Upper lobe of right lung (tissue), 1 donor: ENCODE results near the gene AFG3L2. TPM values are rescaled to one million over a fixed set of nuclear protein-coding genes. Genes with fewer than 3 reads are reported as not detected.
A peak's percentile ranks its signal among the peaks of the same experiment; 100 is the strongest.

Experiments
- ATAC-seq: fragments of 200-7000 bp; cut with Tn5 transposase; one replicate; pipeline ENCODE4 v1.9.1; 2020; ENCODE audit warnings: mild to moderate bottlenecking, moderate library complexity
- DNase-seq: peaks from one replicate; pipeline ENCODE4 v3.0.0-alpha.2; 2020
- H3K27ac ChIP-seq: fragments of 200-600 bp; one replicate; pipeline ENCODE4 v1.8.0; 2022
- H3K27me3 ChIP-seq: fragments of 200-600 bp; one replicate; pipeline ENCODE4 v1.8.0; 2022; ENCODE audit warnings: mild to moderate bottlenecking
- H3K36me3 ChIP-seq: fragments of 200-600 bp; one replicate; pipeline ENCODE4 v1.8.0; 2022
- H3K4me1 ChIP-seq: fragments of 200-600 bp; one replicate; pipeline ENCODE4 v1.8.0; 2022
- H3K4me3 ChIP-seq: fragments of 200-600 bp; one replicate; pipeline ENCODE4 v1.8.0; 2022; ENCODE audit warnings: mild to moderate bottlenecking
- H3K9me3 ChIP-seq: fragments of 200-600 bp; one replicate; pipeline ENCODE4 v1.8.0; 2022
- CTCF ChIP-seq: fragments of 200-600 bp; IDR thresholded peaks from one replicate; pipeline ENCODE4 v1.8.0; 2022; ENCODE audit warnings: antibody characterized with exemption
- intact Hi-C: fragments of 100-400 bp; cut with DNase I; formaldehyde crosslinking; loops from one replicate; pipeline ENCODE4 v1.11.0; 2022
- total RNA-seq: library from RNA; stranded (reverse); fragmentation: NEBNext Ultra II Directional; extraction: Animal tissue kit (Norgen Biotek cat#: 25700); gene quantifications from one replicate; pipeline ENCODE4 v1.2.1, GENCODE V29; 2021
- donor health status: DM: no; HTN: yes; CAD: no; lungs with severe emphysema.

Gene AFG3L2
- total RNA-seq, 1 donor from 2014 or later = 35.4 TPM

- H3K36me3 ChIP-seq = no peaks in the 10 kb centered on the region
- H3K27ac ChIP-seq = no peak overlapping the region
- no peaks in the 10 kb centered on the region for H3K27me3 ChIP-seq
- H3K4me3 ChIP-seq = no peak overlapping the region
- TF ChIP-seq CTCF = no peak
- ATAC-seq (no peak), DNase-seq (peak; percentile 46)
- no peaks in the 10 kb centered on the region for H3K4me1 ChIP-seq
- no peaks in the 10 kb centered on the region for H3K9me3 ChIP-seq
- intact Hi-C loops = no loop called here
These were observed 20.2 kb upstream of the AFG3L2 start for GRCh38 chr18:12397254-12397653.

DNA sequence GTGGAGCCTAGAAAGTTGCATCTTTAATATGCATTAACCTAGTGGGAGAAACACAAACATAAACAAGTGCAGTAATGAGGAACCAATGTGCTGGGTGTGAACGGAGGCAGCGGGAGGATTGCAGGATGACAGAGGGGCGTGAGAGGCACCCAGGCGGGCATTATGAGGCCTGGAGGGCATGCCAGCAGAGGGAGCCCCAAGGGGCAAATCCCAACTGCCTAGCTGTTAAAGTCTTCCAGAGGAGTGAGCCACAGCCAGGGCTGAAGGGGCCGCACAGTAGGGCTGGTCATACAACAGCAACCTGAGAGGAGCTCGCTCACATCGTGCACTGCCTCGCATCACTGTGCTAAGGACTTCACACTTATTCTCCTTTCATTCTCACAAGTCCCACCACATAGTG lies 17.4 kb upstream of the AFG3L2 start:
- intact Hi-C loops = loop anchor here (5.0 kb wide), 1 partner anchor 268 kb away; no protein-coding TSS in a partner anchor
- ATAC-seq (peak; percentile 66), DNase-seq (peak; percentile 61)
- Histone ChIP-seq H3K4me1 (no peaks in the 10 kb centered on the region), H3K4me3 (no peak overlapping the region), H3K27me3 (no peaks in the 10 kb centered on the region), H3K36me3 (no peaks in the 10 kb centered on the region), H3K9me3 (no peaks in the 10 kb centered on the region), H3K27ac (no peak overlapping the region)
- peak; percentile 37 for TF ChIP-seq CTCF

DNA sequence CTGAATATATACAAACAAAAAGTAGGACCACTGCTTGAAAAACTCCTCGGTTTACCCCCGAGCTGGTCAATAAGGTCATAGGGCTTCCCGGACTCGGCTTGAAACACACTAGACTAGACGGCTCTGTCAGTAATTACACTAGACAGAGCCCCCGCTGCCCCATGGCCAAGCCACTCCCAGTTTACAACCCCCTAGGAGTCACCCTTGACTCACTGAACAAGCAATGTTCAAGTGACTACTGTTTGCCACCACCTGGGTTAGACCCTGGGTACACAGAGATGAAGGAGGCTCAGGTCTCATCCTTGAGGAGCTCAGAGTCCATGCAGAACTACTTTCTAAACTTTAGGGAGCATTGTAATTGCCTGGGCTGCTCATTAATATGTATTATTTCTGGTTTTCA lies 17.0 kb upstream of the AFG3L2 start:
- H3K4me1 ChIP-seq = no peaks in the 10 kb centered on the region
- no peak overlapping the region for H3K4me3 ChIP-seq
- no peaks in the 10 kb centered on the region for H3K27me3 ChIP-seq
- no peak for TF ChIP-seq CTCF
- DNase-seq (peak; percentile 33), ATAC-seq (no peak)
- H3K36me3 ChIP-seq = no peaks in the 10 kb centered on the region
- H3K27ac ChIP-seq = no peak overlapping the region
- intact Hi-C loops = loop anchor here (5.0 kb wide), 1 partner anchor 268 kb away; no protein-coding TSS in a partner anchor
- H3K9me3 ChIP-seq = no peaks in the 10 kb centered on the region

GRCh38 chr18:12393510-12393909 lies 16.5 kb upstream of the AFG3L2 start:
- Histone ChIP-seq H3K27me3 (no peaks in the 10 kb centered on the region), H3K4me1 (no peaks in the 10 kb centered on the region), H3K27ac (no peak overlapping the region), H3K9me3 (no peaks in the 10 kb centered on the region), H3K36me3 (no peaks in the 10 kb centered on the region), H3K4me3 (no peak overlapping the region)
- DNase-seq (no peak), ATAC-seq (no peak)
- intact Hi-C loops = loop anchor here (5.0 kb wide), 1 partner anchor 269 kb away; no protein-coding TSS in a partner anchor
- TF ChIP-seq CTCF = no peak

- Histone ChIP-seq H3K27me3 (no peaks in the 10 kb centered on the region), H3K9me3 (no peaks in the 10 kb centered on the region), H3K36me3 (no peaks in the 10 kb centered on the region), H3K4me1 (no peaks in the 10 kb centered on the region), H3K27ac (no peak overlapping the region), H3K4me3 (no peak overlapping the region)
- DNase-seq = peak; percentile 59
- intact Hi-C loops = loop anchor here (5.0 kb wide), 1 partner anchor 271 kb away; no protein-coding TSS in a partner anchor
- ATAC-seq = peak; percentile 95
- peak; percentile 92 for TF ChIP-seq CTCF
These were observed 14.6 kb upstream of the AFG3L2 start for GRCh38 chr18:12391487-12392165.
